Subcutaneous abdominal adipose tissue (tissue), 5 donors: ENCODE measurements around the gene CBX6.

Source experiments
- H3K27ac ChIP-seq: one replicate; pipeline ENCODE4 v1.7.0; 2013; ENCODE audit warnings: low read depth, mild to moderate bottlenecking, inconsistent platforms, low read length, moderate library complexity
- H3K27me3 ChIP-seq, 5 donors: one replicate each; pipeline ENCODE4 v1.7.0; 2013; ENCODE audit warnings: low read length in 5 of 5, inconsistent platforms in 1 of 5; ENCODE audit not compliant: control insufficient read depth in 5 of 5, insufficient read depth in 4 of 5
- H3K36me3 ChIP-seq, 5 donors: one replicate each; pipeline ENCODE4 v1.7.0; 2013; ENCODE audit warnings: low read length in 5 of 5; ENCODE audit not compliant: control insufficient read depth in 5 of 5, insufficient read depth in 5 of 5
- H3K4me1 ChIP-seq, 5 donors: one replicate each; pipeline ENCODE4 v1.7.0; 2013; ENCODE audit warnings: low read length in 5 of 5, mild to moderate bottlenecking in 3 of 5, moderate library complexity in 1 of 5; ENCODE audit not compliant: control insufficient read depth in 5 of 5, insufficient read depth in 5 of 5
- H3K4me3 ChIP-seq, 5 donors: one replicate each; pipeline ENCODE4 v1.7.0; 2013; ENCODE audit warnings: low read length in 5 of 5, low read depth in 1 of 5
- H3K9ac ChIP-seq, 5 donors: one replicate each; pipeline ENCODE4 v1.7.0; 2013; ENCODE audit warnings: low read length in 5 of 5, mild to moderate bottlenecking in 4 of 5, moderate library complexity in 3 of 5
- H3K9me3 ChIP-seq, 5 donors: one replicate each; pipeline ENCODE4 v1.7.0; 2013; ENCODE audit warnings: low read length in 5 of 5; ENCODE audit not compliant: control insufficient read depth in 5 of 5
- donor health status: healthy.
- donor health status: healthy.
- donor health status: healthy.
- donor health status: healthy.
- donor health status: healthy.

CBX6 gene

DNA sequence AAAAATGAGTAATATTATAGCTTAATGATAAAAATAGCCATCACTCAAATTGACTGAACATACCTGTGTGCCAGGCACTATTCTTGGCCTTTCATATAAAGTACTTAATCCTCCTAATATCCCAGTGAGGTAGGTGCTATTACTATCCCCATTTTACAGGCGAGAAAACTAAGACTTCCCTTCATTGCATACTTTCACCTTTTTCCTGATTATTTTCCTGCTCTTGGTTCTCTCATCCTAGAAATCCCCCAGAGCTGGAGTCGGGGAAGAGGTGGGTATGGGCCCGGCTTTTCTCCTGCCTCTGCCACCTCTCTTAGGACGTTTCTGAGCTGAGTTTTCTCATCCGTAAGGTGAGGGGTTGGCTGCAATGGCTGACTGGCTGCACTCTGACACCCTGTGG is 30.4 kb downstream of the CBX6 start:
- Histone ChIP-seq H3K27me3 (peaks cover 5 to 46% (median 28%) of the 10 kb centered on the region in 5 donors), H3K4me3 (no peak overlapping the region), H3K36me3 (no peaks in the 10 kb centered on the region), H3K9me3 (no peaks in the 10 kb centered on the region), H3K9ac (no peak overlapping the region), H3K4me1 (peaks cover 0 to 16% (median 11%) of the 10 kb centered on the region in 5 donors), H3K27ac (no peak overlapping the region)

DNA sequence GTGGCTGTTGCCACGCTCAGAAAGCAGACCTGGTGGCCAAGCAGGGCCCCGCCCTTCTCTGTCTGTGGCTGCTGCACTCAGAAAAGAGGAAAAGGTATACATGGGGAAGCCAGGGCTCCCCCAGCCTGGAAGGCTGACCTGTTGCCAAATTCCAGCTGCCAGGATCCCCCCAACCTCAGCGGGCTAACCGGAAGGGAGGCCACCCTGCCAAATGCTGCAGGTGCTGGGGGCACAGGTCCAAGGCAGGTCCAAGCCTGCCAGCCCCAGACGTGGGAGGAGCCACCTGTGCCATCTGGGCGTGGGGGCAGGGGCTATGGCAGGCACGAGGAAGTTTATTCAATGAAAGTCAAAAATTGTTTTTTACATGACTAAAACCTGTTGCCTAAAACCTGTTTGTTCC is 30.8 kb downstream of the CBX6 start:
- Histone ChIP-seq H3K4me3 (no peak overlapping the region), H3K27ac (no peak overlapping the region), H3K9ac (no peak overlapping the region), H3K4me1 (peaks cover 0 to 16% (median 11%) of the 10 kb centered on the region in 5 donors), H3K36me3 (no peaks in the 10 kb centered on the region), H3K9me3 (no peaks in the 10 kb centered on the region), H3K27me3 (peaks cover 5 to 45% (median 31%) of the 10 kb centered on the region in 5 donors)

DNA sequence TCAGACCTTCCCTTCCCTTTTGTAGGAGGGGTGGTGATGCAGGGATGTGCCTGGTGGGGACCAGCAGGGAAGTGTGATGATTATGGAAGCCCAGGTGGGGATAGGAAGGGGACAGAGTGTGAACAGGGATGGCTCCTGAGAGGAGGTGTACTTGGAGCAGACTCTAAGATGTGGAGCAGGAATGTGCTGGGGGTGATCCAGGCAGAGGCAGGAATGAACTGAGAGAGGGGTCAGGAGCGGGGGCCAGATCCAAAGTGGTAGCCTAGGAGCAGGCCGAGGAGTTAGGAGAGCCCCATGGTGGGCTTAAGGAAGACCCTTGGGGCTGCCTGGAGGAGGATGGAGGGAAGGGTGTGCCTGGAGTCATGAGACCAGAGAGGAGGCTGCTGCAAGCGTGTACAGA is 31.9 kb downstream of the CBX6 start:
- Histone ChIP-seq H3K27ac (no peak overlapping the region), H3K4me1 (peaks cover 0 to 16% (median 11%) of the 10 kb centered on the region in 5 donors), H3K4me3 (no peak overlapping the region), H3K9me3 (no peaks in the 10 kb centered on the region), H3K9ac (no peak overlapping the region), H3K27me3 (peaks cover 14 to 53% (median 33%) of the 10 kb centered on the region in 5 donors), H3K36me3 (no peaks in the 10 kb centered on the region)

GRCh38 chr22:38839686-38840085 is 32.3 kb downstream of the CBX6 start:
- H3K4me1 ChIP-seq: peaks cover 0 to 16% (median 11%) of the 10 kb centered on the region in 5 donors
- no peaks in the 10 kb centered on the region for H3K36me3 ChIP-seq
- H3K27me3 ChIP-seq: peaks cover 14 to 52% (median 37%) of the 10 kb centered on the region in 5 donors
- H3K9me3 ChIP-seq: no peaks in the 10 kb centered on the region
- H3K9ac ChIP-seq: no peak overlapping the region
- H3K4me3 ChIP-seq: no peak overlapping the region
- no peak overlapping the region for H3K27ac ChIP-seq

- H3K27me3 ChIP-seq: peaks cover 14 to 47% (median 42%) of the 10 kb centered on the region in 5 donors
- H3K9ac ChIP-seq: no peak overlapping the region
- no peak overlapping the region for H3K4me3 ChIP-seq
- H3K27ac ChIP-seq: no peak overlapping the region
- H3K9me3 ChIP-seq: no peaks in the 10 kb centered on the region
- H3K36me3 ChIP-seq: no peaks in the 10 kb centered on the region
- peaks cover 0 to 1% (median under 1%) of the 10 kb centered on the region in 5 donors for H3K4me1 ChIP-seq
Observed at GRCh38 chr22:38837414-38837928, 34.5 kb downstream of the CBX6 start.

GRCh38 chr22:38835888-38836301 is 36.1 kb downstream of the CBX6 start:
- Histone ChIP-seq H3K27ac (no peak overlapping the region), H3K4me3 (no peak overlapping the region), H3K9ac (no peak overlapping the region), H3K4me1 (no peaks in the 10 kb centered on the region), H3K36me3 (no peaks in the 10 kb centered on the region), H3K27me3 (peaks cover 9 to 35% (median 29%) of the 10 kb centered on the region in 5 donors), H3K9me3 (no peaks in the 10 kb centered on the region)

- Histone ChIP-seq H3K36me3 (no peaks in the 10 kb centered on the region), H3K9ac (no peak overlapping the region), H3K4me1 (no peaks in the 10 kb centered on the region), H3K9me3 (no peaks in the 10 kb centered on the region), H3K27me3 (peaks cover 9 to 25% (median 20%) of the 10 kb centered on the region in 5 donors), H3K27ac (no peak overlapping the region), H3K4me3 (no peak overlapping the region)
Observed at GRCh38 chr22:38834991-38835390, 37.0 kb downstream of the CBX6 start.

DNA sequence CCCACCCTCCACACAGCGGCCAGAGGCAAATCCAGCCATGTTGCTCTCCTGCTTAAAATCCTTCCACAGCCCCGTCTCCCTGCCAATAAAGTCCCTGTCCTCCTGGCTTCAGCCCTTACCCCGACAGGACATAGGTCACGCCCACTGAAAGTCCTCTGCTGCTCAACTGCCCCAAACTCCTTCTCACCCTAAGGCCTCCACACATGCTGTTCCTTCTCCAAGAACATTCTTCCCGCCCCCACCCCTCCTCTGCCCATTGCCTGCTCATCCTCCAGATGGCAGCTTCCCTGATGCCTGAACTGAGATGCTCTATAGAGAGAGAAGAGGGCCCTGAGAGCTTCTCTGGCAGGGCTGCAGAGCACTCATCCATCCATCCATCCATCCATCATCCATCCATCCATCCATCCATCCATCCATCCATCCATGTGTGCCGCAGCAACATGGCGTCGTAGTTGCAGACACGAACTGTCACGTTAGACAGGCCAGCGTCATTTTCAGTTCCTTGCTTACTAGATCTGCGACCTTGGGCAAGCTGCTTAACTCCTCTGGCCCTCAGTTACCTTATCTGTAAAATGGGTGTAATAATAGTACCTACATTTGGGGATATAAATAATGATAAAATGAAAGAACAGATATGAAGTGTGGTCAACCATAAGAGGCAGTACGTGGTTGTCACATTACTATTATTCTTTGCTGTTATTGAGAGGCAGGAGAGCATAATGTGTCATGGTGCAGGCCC is 37.6 kb downstream of the CBX6 start:
- H3K36me3 ChIP-seq: no peaks in the 10 kb centered on the region
- H3K27ac ChIP-seq: no peak overlapping the region
- H3K9ac ChIP-seq: no peak overlapping the region
- peaks cover 9 to 25% (median 19%) of the 10 kb centered on the region in 5 donors for H3K27me3 ChIP-seq
- no peaks in the 10 kb centered on the region for H3K4me1 ChIP-seq
- H3K4me3 ChIP-seq: no peak overlapping the region
- H3K9me3 ChIP-seq: no peaks in the 10 kb centered on the region

GRCh38 chr22:38833061-38833460 is 39.0 kb downstream of the CBX6 start:
- Histone ChIP-seq H3K9me3 (peaks cover 0 to 4% (median 0%) of the 10 kb centered on the region in 5 donors), H3K27ac (no peak overlapping the region), H3K36me3 (no peaks in the 10 kb centered on the region), H3K4me3 (no peak overlapping the region), H3K27me3 (peaks cover 9 to 25% (median 19%) of the 10 kb centered on the region in 5 donors), H3K9ac (no peak overlapping the region), H3K4me1 (no peaks in the 10 kb centered on the region)
